ENCODE measurements around the gene KCMF1. TPM values are rescaled to one million over a fixed set of nuclear protein-coding genes. Genes with fewer than 3 reads are reported as not detected.

Gene KCMF1
- total RNA-seq, 1 experiment from 2014 or later: 73.6 TPM

DNA sequence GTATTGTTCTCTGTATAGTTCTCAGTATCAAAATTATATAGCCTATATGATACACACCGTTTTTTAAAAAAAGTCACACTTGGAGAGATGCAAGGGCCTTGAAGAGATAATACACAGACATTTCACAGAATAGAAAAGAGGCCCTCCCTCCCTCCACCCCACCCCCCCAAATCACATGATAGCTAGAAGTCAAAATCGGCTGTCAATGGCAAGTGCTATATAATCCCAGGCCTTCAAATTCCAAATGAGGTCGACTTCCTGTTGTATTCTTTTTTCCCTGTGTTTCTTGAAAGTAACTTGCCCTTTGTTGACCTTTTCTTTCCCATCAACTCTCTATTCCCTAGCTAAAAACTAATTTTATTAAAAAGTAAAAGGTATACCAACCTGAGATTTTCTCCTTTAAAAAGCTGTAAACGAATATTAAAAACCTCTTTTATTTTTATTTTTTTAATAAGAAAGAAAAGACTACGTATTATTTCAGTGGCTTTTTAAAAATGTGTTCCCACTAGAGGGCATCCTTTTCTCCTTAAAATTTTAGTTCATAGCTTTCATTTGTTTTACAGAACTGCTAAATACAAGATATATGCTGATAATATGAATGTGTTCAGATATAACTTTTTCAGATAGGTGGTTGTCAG lies 46.6 kb downstream of the KCMF1 start:
- Histone ChIP-seq H4K20me1 (ENCODE audit: low read length) (0 out of 2 replicates have a peak, but pooled peaks cover 6% of the 10 kb centered on the region), H3K79me2 (ENCODE audit: low read length) (peaks cover 89% of the 10 kb centered on the region), H3F3A (ENCODE audit: low read length, unreplicated experiment) (peaks cover 22% of the 10 kb centered on the region), H3K4me3 (ENCODE audit: low read length) (no peak overlapping the region), H3K27me3 (ENCODE audit: low read length) (no peaks in the 10 kb centered on the region), H3K9me3 (ENCODE audit: low read length) (no peaks in the 10 kb centered on the region), H3K4me1 (ENCODE audit: insufficient read depth, low read length) (peaks cover 41% of the 10 kb centered on the region), H2AFZ (ENCODE audit: low read length) (no peak overlapping the region), H3K9ac (ENCODE audit: low read length) (peak overlapping the region; percentile 57; the same call in 1 of the 2 replicates), H3K9me2 (replicated peaks; ENCODE audit: low read length) (no peaks in the 10 kb centered on the region), H3K27ac (ENCODE audit: low read length) (peak overlapping the region; percentile 91), H3K4me2 (ENCODE audit: low read length) (peak overlapping the region; percentile 50; the same call in 1 of the 2 replicates), H3K36me3 (ENCODE audit: low read depth, low read length) (no peaks in the 10 kb centered on the region)
- ATAC-seq: no peak
- ChIA-PET CTCF (interaction anchor here (0.6 to 1.2 kb wide), 4 partner anchors 36 to 283 kb away, joined by 3 to 10 read pairs (median 6); no protein-coding TSS in a partner anchor), POLR2A (ENCODE audit: unreplicated experiment) (interaction anchor here (0.7 kb wide), 1 partner anchor 87 kb away, joined by 4 read pairs; no protein-coding TSS in a partner anchor)
- no TSS peak for BruUV-seq (replicated peaks)
- TF ChIP-seq, protein P1, sequence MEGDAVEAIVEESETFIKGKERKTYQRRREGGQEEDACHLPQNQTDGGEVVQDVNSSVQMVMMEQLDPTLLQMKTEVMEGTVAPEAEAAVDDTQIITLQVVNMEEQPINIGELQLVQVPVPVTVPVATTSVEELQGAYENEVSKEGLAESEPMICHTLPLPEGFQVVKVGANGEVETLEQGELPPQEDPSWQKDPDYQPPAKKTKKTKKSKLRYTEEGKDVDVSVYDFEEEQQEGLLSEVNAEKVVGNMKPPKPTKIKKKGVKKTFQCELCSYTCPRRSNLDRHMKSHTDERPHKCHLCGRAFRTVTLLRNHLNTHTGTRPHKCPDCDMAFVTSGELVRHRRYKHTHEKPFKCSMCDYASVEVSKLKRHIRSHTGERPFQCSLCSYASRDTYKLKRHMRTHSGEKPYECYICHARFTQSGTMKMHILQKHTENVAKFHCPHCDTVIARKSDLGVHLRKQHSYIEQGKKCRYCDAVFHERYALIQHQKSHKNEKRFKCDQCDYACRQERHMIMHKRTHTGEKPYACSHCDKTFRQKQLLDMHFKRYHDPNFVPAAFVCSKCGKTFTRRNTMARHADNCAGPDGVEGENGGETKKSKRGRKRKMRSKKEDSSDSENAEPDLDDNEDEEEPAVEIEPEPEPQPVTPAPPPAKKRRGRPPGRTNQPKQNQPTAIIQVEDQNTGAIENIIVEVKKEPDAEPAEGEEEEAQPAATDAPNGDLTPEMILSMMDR (conservative IDR thresholded peaks at IDR 0.05; ENCODE audit: low read depth, low read length): peak; percentile 52; the same call in 1 of the 2 replicates
- TF ChIP-seq EZH2phosphoT487 (IDR thresholded peaks at IDR 0.05; ENCODE audit: borderline replicate concordance, low read length): no peak
- intact Hi-C loops (cut with micrococcal nuclease): loop anchor here (2.0 kb wide), 1 partner anchor 281 kb away; no protein-coding TSS in a partner anchor
- peak; percentile 53 for DNase-seq

DNA sequence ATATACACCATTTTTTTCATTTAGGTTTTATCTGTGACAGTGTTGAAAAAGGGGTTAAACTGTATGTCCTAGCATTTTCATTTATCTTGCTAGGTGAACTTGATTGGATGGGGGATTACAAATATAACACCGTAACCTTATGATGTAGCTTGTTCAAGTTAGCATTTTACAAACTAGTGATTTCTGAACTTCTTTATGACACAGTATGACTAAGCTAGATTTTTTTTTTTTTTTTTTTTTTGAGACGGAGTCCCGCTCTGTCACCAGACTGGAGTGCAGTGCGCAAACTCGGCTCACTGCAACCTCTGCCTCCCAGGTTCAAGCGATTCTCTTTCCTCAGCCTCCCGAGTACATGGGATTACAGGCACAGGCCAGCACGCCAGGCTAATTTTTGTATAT lies 47.1 kb downstream of the KCMF1 start:
- no peak for ATAC-seq
- ChIA-PET POLR2A (ENCODE audit: unreplicated experiment) (no interaction called here), CTCF (interaction anchor here (0.5 to 1.2 kb wide), 5 partner anchors 36 to 282 kb away, joined by 3 to 10 read pairs (median 5); no protein-coding TSS in a partner anchor)
- H3K27me3 ChIP-seq (ENCODE audit: low read length): no peaks in the 10 kb centered on the region
- H3K27ac ChIP-seq (ENCODE audit: low read length): peak overlapping the region; percentile 91
- H3K4me2 ChIP-seq (ENCODE audit: low read length): peak overlapping the region; percentile 50; the same call in 1 of the 2 replicates
- BruUV-seq (replicated peaks): no TSS peak
- H3K4me1 ChIP-seq (ENCODE audit: insufficient read depth, low read length): peaks cover 41% of the 10 kb centered on the region
- TF ChIP-seq EZH2 (IDR thresholded peaks at IDR 0.05; ENCODE audit: low read length, unreplicated experiment): no peak
- no peak for TF ChIP-seq EZH2phosphoT487 (IDR thresholded peaks at IDR 0.05; ENCODE audit: borderline replicate concordance, low read length)
- TF ChIP-seq, protein P1 (conservative IDR thresholded peaks at IDR 0.05; ENCODE audit: low read depth, low read length): no peak
- H2AFZ ChIP-seq (ENCODE audit: low read length): no peak overlapping the region
- H3K9me2 ChIP-seq (replicated peaks; ENCODE audit: low read length): no peaks in the 10 kb centered on the region
- peaks cover 89% of the 10 kb centered on the region for H3K79me2 ChIP-seq (ENCODE audit: low read length)
- no peaks in the 10 kb centered on the region for H3K36me3 ChIP-seq (ENCODE audit: low read depth, low read length)
- no peak for DNase-seq
- 0 out of 2 replicates have a peak, but pooled peaks cover 4% of the 10 kb centered on the region for H4K20me1 ChIP-seq (ENCODE audit: low read length)
- peak overlapping the region; percentile 57 for H3K9ac ChIP-seq (ENCODE audit: low read length)
- H3K9me3 ChIP-seq (ENCODE audit: low read length): no peaks in the 10 kb centered on the region
- no peak overlapping the region for H3K4me3 ChIP-seq (ENCODE audit: low read length)
- peaks cover 22% of the 10 kb centered on the region for H3F3A ChIP-seq (ENCODE audit: low read length, unreplicated experiment)
- intact Hi-C loops (cut with micrococcal nuclease): no loop called here

Measured in PC-3 (cell line).